Astrocyte (in vitro differentiated cells and primary cell): Measurements from ENCODE around the gene P3H2.

Experiments used
- CTCF ChIP-seq: IDR thresholded peaks from 2 replicates; pipeline ENCODE4 v1.5.1; 2011; ENCODE audit warnings: low read depth, mild to moderate bottlenecking, inconsistent platforms, low read length, moderate library complexity; ENCODE audit not compliant: insufficient read depth
- EZH2 ChIP-seq: IDR thresholded peaks from 2 replicates; pipeline ENCODE4 v1.6.1; 2012; ENCODE audit warnings: mild to moderate bottlenecking, low read length, inconsistent platforms; ENCODE audit not compliant: insufficient read depth

- no peak for TF ChIP-seq CTCF
- no peak for TF ChIP-seq EZH2
Measured at GRCh38 chr3:190101320-190102011, 19.2 kb downstream of the P3H2 start.
